H9 (cell line): ENCODE data around the gene CHST8. TPM values are rescaled to one million over a fixed set of nuclear protein-coding genes. Genes with fewer than 3 reads are reported as not detected.

Experiments
- DNase-seq: peaks from one replicate; pipeline ENCODE4 v3.0.0-alpha.2; 2017
- H2AFZ ChIP-seq: one replicate; pipeline ENCODE4 v1.6.1; 2013; ENCODE audit warnings: mild to moderate bottlenecking, low read length, control low read depth, moderate library complexity
- H2AK5ac ChIP-seq: 2 replicates; pipeline ENCODE4 v1.6.1; 2013; ENCODE audit warnings: low read length, control low read depth, mixed read lengths; ENCODE audit not compliant: insufficient read length
- H2BK120ac ChIP-seq: one replicate; pipeline ENCODE4 v1.6.1; 2013; ENCODE audit warnings: low read depth, mild to moderate bottlenecking, low read length, control low read depth, inconsistent platforms; ENCODE audit not compliant: poor library complexity, severe bottlenecking
- H2BK12ac ChIP-seq: 2 replicates; pipeline ENCODE4 v1.6.1; 2013; ENCODE audit warnings: low read length, control low read depth, mixed read lengths, low read depth; ENCODE audit not compliant: insufficient read length
- H2BK15ac ChIP-seq: 2 replicates; pipeline ENCODE4 v1.6.1; 2013; ENCODE audit warnings: low read depth, low read length, control low read depth
- H2BK20ac ChIP-seq: one replicate; pipeline ENCODE4 v1.6.1; 2013; ENCODE audit warnings: low read depth, mild to moderate bottlenecking, low read length, control low read depth, inconsistent platforms; ENCODE audit not compliant: poor library complexity, severe bottlenecking
- H2BK5ac ChIP-seq: 2 replicates; pipeline ENCODE4 v1.6.1; 2013; ENCODE audit warnings: low read length, control low read depth, mixed read lengths; ENCODE audit not compliant: insufficient read length
- H3K14ac ChIP-seq: 2 replicates; pipeline ENCODE4 v1.6.1; 2013; ENCODE audit warnings: low read length, control low read depth; ENCODE audit not compliant: insufficient read depth
- H3K18ac ChIP-seq: 2 replicates; pipeline ENCODE4 v1.6.1; 2013; ENCODE audit warnings: low read depth, mild to moderate bottlenecking, mixed read lengths, low read length, control low read depth; ENCODE audit not compliant: insufficient read length
- H3K23ac ChIP-seq: 2 replicates; pipeline ENCODE4 v1.6.1; 2013; ENCODE audit warnings: low read length, control low read depth, mixed read lengths, low read depth; ENCODE audit not compliant: insufficient read length
- H3K23me2 ChIP-seq: 2 replicates; pipeline ENCODE4 v1.6.1; 2013; ENCODE audit warnings: low read depth, mild to moderate bottlenecking, mixed read lengths, low read length, control low read depth; ENCODE audit not compliant: insufficient read length, poor library complexity, severe bottlenecking
- H3K27ac ChIP-seq: 2 replicates; pipeline ENCODE4 v1.5.1; 2013; ENCODE audit warnings: low read length, control low read depth, mixed read lengths, low read depth; ENCODE audit not compliant: insufficient read length
- H3K27me3 ChIP-seq: 2 replicates; pipeline ENCODE4 v1.6.1; 2013; ENCODE audit warnings: low read length, control low read depth, inconsistent platforms; ENCODE audit not compliant: insufficient read depth
- H3K4ac ChIP-seq: 2 replicates; pipeline ENCODE4 v1.6.1; 2013; ENCODE audit warnings: low read depth, mild to moderate bottlenecking, control low read depth, inconsistent platforms, low read length, moderate library complexity
- H3K4me1 ChIP-seq: 2 replicates; pipeline ENCODE4 v1.6.1; 2013; ENCODE audit warnings: low read length, control low read depth, inconsistent platforms; ENCODE audit not compliant: insufficient read depth
- H3K4me2 ChIP-seq: 2 replicates; pipeline ENCODE4 v1.6.1; 2013; ENCODE audit warnings: low read length, control low read depth, mixed read lengths; ENCODE audit not compliant: insufficient read length, insufficient read depth
- H3K56ac ChIP-seq: 2 replicates; pipeline ENCODE4 v1.6.1; 2013; ENCODE audit warnings: low read depth, mild to moderate bottlenecking, mixed read lengths, low read length, control low read depth; ENCODE audit not compliant: insufficient read length
- H3K79me1 ChIP-seq: 2 replicates; pipeline ENCODE4 v1.6.1; 2013; ENCODE audit warnings: low read depth, mild to moderate bottlenecking, moderate library complexity, low read length, control low read depth, inconsistent platforms; ENCODE audit not compliant: insufficient read depth, poor library complexity, severe bottlenecking
- H3K79me2 ChIP-seq: 2 replicates; pipeline ENCODE4 v1.6.1; 2013; ENCODE audit warnings: low read length, control low read depth, inconsistent platforms; ENCODE audit not compliant: insufficient read depth
- H3K9ac ChIP-seq: 2 replicates; pipeline ENCODE4 v1.6.1; 2013; ENCODE audit warnings: low read length, control low read depth, mixed read lengths; ENCODE audit not compliant: insufficient read length; ENCODE audit errors: extremely low read depth
- H3K9me3 ChIP-seq: one replicate; pipeline ENCODE4 v1.6.1; 2013; ENCODE audit warnings: low read depth, low read length, inconsistent platforms; ENCODE audit not compliant: control insufficient read depth
- H3T11ph ChIP-seq: one replicate; pipeline ENCODE4 v1.6.1; 2013; ENCODE audit warnings: mild to moderate bottlenecking, low read length, control low read depth, inconsistent platforms
- H4K20me1 ChIP-seq: one replicate; pipeline ENCODE4 v1.6.1; 2013; ENCODE audit not compliant: control insufficient read depth, insufficient read length, insufficient read depth
- H4K5ac ChIP-seq: 2 replicates; pipeline ENCODE4 v1.6.1; 2013; ENCODE audit warnings: low read depth, mild to moderate bottlenecking, mixed read lengths, low read length, control low read depth; ENCODE audit not compliant: insufficient read length
- H4K8ac ChIP-seq: replicated peaks from 2 replicates; pipeline ENCODE4 v1.6.1; 2013; ENCODE audit warnings: low read length, control low read depth, mixed read lengths, low read depth; ENCODE audit not compliant: insufficient read length
- H4K91ac ChIP-seq: 2 replicates; pipeline ENCODE4 v1.6.1; 2013; ENCODE audit warnings: low read depth, mild to moderate bottlenecking, moderate library complexity, mixed read lengths, low read length, control low read depth; ENCODE audit not compliant: insufficient read length
- H3K27ac Mint-ChIP-seq, 3 experiments: 2 replicates in 2 of 3; 3 replicates in 1 of 3; pipeline ENCODE4 v1.8.0; 2020 to 2021; ENCODE audit warnings: mixed read lengths in 3 of 3, mild to moderate bottlenecking in 1 of 3, moderate library complexity in 1 of 3
- H3K27me3 Mint-ChIP-seq: 2 replicates; pipeline ENCODE4 v1.8.0; 2021; ENCODE audit warnings: low read depth, mild to moderate bottlenecking, moderate library complexity, mixed read lengths
- H3K36me3 Mint-ChIP-seq, 3 experiments: 2 replicates in 2 of 3; 3 replicates in 1 of 3; pipeline ENCODE4 v1.8.0; 2020 to 2021; ENCODE audit warnings: low read depth in 3 of 3, mixed read lengths in 3 of 3; ENCODE audit not compliant: insufficient read depth in 1 of 3
- H3K4me1 Mint-ChIP-seq, 2 experiments: 2 replicates each; pipeline ENCODE4 v1.8.0; 2020; ENCODE audit warnings: mixed read lengths in 2 of 2
- H3K4me3 Mint-ChIP-seq, 2 experiments: 2 replicates in 1 of 2; 3 replicates in 1 of 2; pipeline ENCODE4 v1.8.0; 2020 to 2021; ENCODE audit warnings: mild to moderate bottlenecking in 2 of 2, mixed read lengths in 2 of 2, moderate library complexity in 1 of 2
- H3K9me3 Mint-ChIP-seq, 2 experiments: 2 replicates in 1 of 2; 3 replicates in 1 of 2; pipeline ENCODE4 v1.8.0; 2020; ENCODE audit warnings: mild to moderate bottlenecking in 2 of 2, mixed read lengths in 2 of 2, moderate library complexity in 1 of 2
- CTCF ChIP-seq: fragments of 200-600 bp; sonication (generic); conservative IDR thresholded peaks from 3 replicates; pipeline ENCODE4 v1.8.0; 2021; ENCODE audit warnings: antibody characterized with exemption, mild to moderate bottlenecking
- WGBS: extraction: QIAGEN DNeasy Blood & Tissue Kit; methylation state at CpG from one replicate; pipeline ENCODE4 v1.1.7; 2013; ENCODE audit warnings: missing lambda C conversion rate, low lambda C conversion rate, mixed read lengths; ENCODE audit not compliant: insufficient read length; ENCODE audit errors: extremely low coverage; 5-methylcytosine and 5-hydroxymethylcytosine counted together
- total RNA-seq: library from RNA; stranded (reverse); gene quantifications from 2 replicates; pipeline ENCODE4 v1.2.1, GENCODE V29; 2021

Gene CHST8
- total RNA-seq, 1 experiment from 2014 or later, result 5.1 TPM

DNA sequence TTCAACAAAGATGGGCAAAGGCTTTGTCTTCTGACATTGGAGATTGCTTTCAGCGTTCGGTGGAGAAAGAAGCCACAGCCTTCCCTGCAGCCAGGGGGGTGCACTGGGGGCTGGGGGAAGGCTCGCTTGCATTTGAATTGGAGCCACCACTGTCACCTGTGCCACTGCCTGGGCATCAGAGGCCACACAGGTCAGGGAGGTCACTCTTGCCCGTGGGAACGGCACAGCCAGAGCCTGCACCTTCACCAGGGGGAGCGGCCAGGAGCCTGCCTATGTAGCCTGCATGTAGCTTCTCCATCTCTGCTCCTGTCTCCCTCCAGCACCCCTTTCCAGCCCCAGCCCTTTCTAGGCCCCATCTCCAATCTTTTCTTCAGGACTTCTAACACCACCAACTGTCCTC, 131.2 kb downstream of the CHST8 start:
- Histone ChIP-seq H3K4me2 (no peak overlapping the region), H3K9ac (no peak overlapping the region), H2BK15ac (no peak overlapping the region), H3K79me1 (no peaks in the 10 kb centered on the region), H2BK120ac (no peak overlapping the region), H2AK5ac (no peak overlapping the region), H2BK12ac (no peak overlapping the region), H3T11ph (no peak overlapping the region), H4K20me1 (no peaks in the 10 kb centered on the region), H3K9me3 (no peaks in the 10 kb centered on the region), H3K27me3 (no peaks in the 10 kb centered on the region), H3K23ac (no peak overlapping the region), H4K8ac (no peak overlapping the region), H4K5ac (no peak overlapping the region), H3K56ac (no peak overlapping the region), H3K23me2 (no peaks in the 10 kb centered on the region), H2BK20ac (no peak overlapping the region), H2BK5ac (no peak overlapping the region), H3K79me2 (no peaks in the 10 kb centered on the region), H3K4ac (no peak overlapping the region), H3K14ac (no peak overlapping the region), H3K27ac (no peak overlapping the region), H2AFZ (no peak overlapping the region), H3K18ac (no peak overlapping the region), H3K4me1 (no peaks in the 10 kb centered on the region), H4K91ac (no peak overlapping the region)
- Mint-ChIP-seq H3K4me3 (no peak overlapping the region), H3K27me3 (0 out of 2 replicates have a peak, but pooled peaks cover 2% of the 10 kb centered on the region), H3K9me3 (no peaks in the 10 kb centered on the region), H3K36me3 (no peaks in the 10 kb centered on the region; a peak in 1 of 7 replicates), H3K4me1 (peaks cover 0 to 3% of the 10 kb centered on the region in 2 experiments; a peak in 1 of 4 replicates), H3K27ac (no peak overlapping the region)
- no CpG with 5 or more reads among the region's 6 CpGs for WGBS
- no peak for TF ChIP-seq CTCF
- DNase-seq, result no peak
